Measurements from ENCODE around the gene FAM168A. TPM values are rescaled to one million over a fixed set of nuclear protein-coding genes. Genes with fewer than 3 reads are reported as not detected.

The FAM168A gene
- total RNA-seq, 1 donor, result 28.2 TPM

- Histone ChIP-seq H3K4me1 (ENCODE audit: insufficient read depth, low read length) (peaks cover 19% of the 10 kb centered on the region), H3K27me3 (ENCODE audit: insufficient read depth, low read length) (no peaks in the 10 kb centered on the region), H3K9me3 (ENCODE audit: low read depth, low read length) (no peaks in the 10 kb centered on the region), H2AFZ (ENCODE audit: low read length) (no peak overlapping the region), H4K20me1 (ENCODE audit: insufficient read depth, low read length) (no peaks in the 10 kb centered on the region), H3K4me3 (ENCODE audit: insufficient read depth, low read length) (no peak overlapping the region), H3K27ac (ENCODE audit: low read depth, low read length) (no peak overlapping the region), H3K4me2 (ENCODE audit: insufficient read depth, low read length) (no peak overlapping the region), H3K36me3 (ENCODE audit: insufficient read depth, low read length) (peaks cover 30% of the 10 kb centered on the region), H3K79me2 (ENCODE audit: insufficient read depth, low read length) (no peaks in the 10 kb centered on the region)
- TF ChIP-seq CTCF (IDR thresholded peaks at IDR 0.05; ENCODE audit: extremely low read depth, low read depth, low read length), result no peak
- no peak for DNase-seq (ENCODE audit: insufficient read length, low spot score, missing footprints)
These were observed 192.8 kb downstream of the FAM168A start for GRCh38 chr11:73405146-73405510.

GRCh38 chr11:73404506-73405145, 193.3 kb downstream of the FAM168A start:
- H3K4me3 ChIP-seq (ENCODE audit: insufficient read depth, low read length), result no peak overlapping the region
- H3K9me3 ChIP-seq (ENCODE audit: low read depth, low read length), result no peaks in the 10 kb centered on the region
- no peak overlapping the region for H2AFZ ChIP-seq (ENCODE audit: low read length)
- no peaks in the 10 kb centered on the region for H4K20me1 ChIP-seq (ENCODE audit: insufficient read depth, low read length)
- peaks cover 30% of the 10 kb centered on the region for H3K36me3 ChIP-seq (ENCODE audit: insufficient read depth, low read length)
- no peak for TF ChIP-seq CTCF (IDR thresholded peaks at IDR 0.05; ENCODE audit: extremely low read depth, low read depth, low read length)
- H3K4me1 ChIP-seq (ENCODE audit: insufficient read depth, low read length), result peaks cover 21% of the 10 kb centered on the region
- H3K27ac ChIP-seq (ENCODE audit: low read depth, low read length), result no peak overlapping the region
- no peaks in the 10 kb centered on the region for H3K27me3 ChIP-seq (ENCODE audit: insufficient read depth, low read length)
- DNase-seq (ENCODE audit: insufficient read length, low spot score, missing footprints), result no peak
- H3K4me2 ChIP-seq (ENCODE audit: insufficient read depth, low read length), result no peak overlapping the region
- no peaks in the 10 kb centered on the region for H3K79me2 ChIP-seq (ENCODE audit: insufficient read depth, low read length)

- peak; percentile 88 for TF ChIP-seq CTCF (IDR thresholded peaks at IDR 0.05; ENCODE audit: extremely low read depth, low read depth, low read length)
- Histone ChIP-seq H3K4me3 (ENCODE audit: insufficient read depth, low read length) (no peak overlapping the region), H2AFZ (ENCODE audit: low read length) (no peak overlapping the region), H3K9me3 (ENCODE audit: low read depth, low read length) (no peaks in the 10 kb centered on the region), H3K27me3 (ENCODE audit: insufficient read depth, low read length) (no peaks in the 10 kb centered on the region), H3K4me2 (ENCODE audit: insufficient read depth, low read length) (no peak overlapping the region), H3K79me2 (ENCODE audit: insufficient read depth, low read length) (no peaks in the 10 kb centered on the region), H3K4me1 (ENCODE audit: insufficient read depth, low read length) (peaks cover 27% of the 10 kb centered on the region), H3K36me3 (ENCODE audit: insufficient read depth, low read length) (peaks cover 24% of the 10 kb centered on the region), H3K27ac (ENCODE audit: low read depth, low read length) (no peak overlapping the region), H4K20me1 (ENCODE audit: insufficient read depth, low read length) (no peaks in the 10 kb centered on the region)
- peak; percentile 91 for DNase-seq (ENCODE audit: insufficient read length, low spot score, missing footprints)
These were observed 193.9 kb downstream of the FAM168A start for GRCh38 chr11:73404048-73404447.

GRCh38 chr11:73403541-73403940, 194.4 kb downstream of the FAM168A start:
- no peaks in the 10 kb centered on the region for H4K20me1 ChIP-seq (ENCODE audit: insufficient read depth, low read length)
- peaks cover 32% of the 10 kb centered on the region for H3K4me1 ChIP-seq (ENCODE audit: insufficient read depth, low read length)
- H3K4me3 ChIP-seq (ENCODE audit: insufficient read depth, low read length), result no peak overlapping the region
- H2AFZ ChIP-seq (ENCODE audit: low read length), result no peak overlapping the region
- H3K9me3 ChIP-seq (ENCODE audit: low read depth, low read length), result no peaks in the 10 kb centered on the region
- H3K27ac ChIP-seq (ENCODE audit: low read depth, low read length), result no peak overlapping the region
- no peak overlapping the region for H3K4me2 ChIP-seq (ENCODE audit: insufficient read depth, low read length)
- no peaks in the 10 kb centered on the region for H3K27me3 ChIP-seq (ENCODE audit: insufficient read depth, low read length)
- no peak for TF ChIP-seq CTCF (IDR thresholded peaks at IDR 0.05; ENCODE audit: extremely low read depth, low read depth, low read length)
- H3K36me3 ChIP-seq (ENCODE audit: insufficient read depth, low read length), result peaks cover 20% of the 10 kb centered on the region
- H3K79me2 ChIP-seq (ENCODE audit: insufficient read depth, low read length), result no peaks in the 10 kb centered on the region
- DNase-seq (ENCODE audit: insufficient read length, low spot score, missing footprints), result no peak

Measured in osteoblast (primary cell).